WTC11 (cell line): ENCODE measurements around the gene CPNE1. TPM values are rescaled to one million over a fixed set of nuclear protein-coding genes. Genes with fewer than 3 reads are reported as not detected.

Experiments used
- ATF2 ChIP-seq: sonication (generic); formaldehyde crosslinking; IDR thresholded peaks from 2 replicates; pipeline ENCODE4 v1.8.1; 2022; ENCODE audit warnings: low read depth, missing genetic modification reagents, borderline replicate concordance
- ATF3 ChIP-seq: sonication (generic); formaldehyde crosslinking; conservative IDR thresholded peaks from 2 replicates; pipeline ENCODE4 v1.8.1; 2022; ENCODE audit warnings: mild to moderate bottlenecking, missing genetic modification reagents
- CBFB ChIP-seq: sonication (generic); formaldehyde crosslinking; IDR thresholded peaks from 2 replicates; pipeline ENCODE4 v1.8.1; 2022; ENCODE audit warnings: mild to moderate bottlenecking, low read depth, missing genetic modification reagents
- CREB1 ChIP-seq: sonication (generic); formaldehyde crosslinking; IDR thresholded peaks from 2 replicates; pipeline ENCODE4 v1.8.0; 2023; ENCODE audit warnings: mild to moderate bottlenecking, missing genetic modification reagents
- CREM ChIP-seq: sonication (generic); formaldehyde crosslinking; IDR thresholded peaks from 2 replicates; pipeline ENCODE4 v1.8.1; 2022; ENCODE audit warnings: mild to moderate bottlenecking, missing genetic modification reagents, moderate library complexity
- ERG ChIP-seq: fragments of 250-450 bp; sonication (Bioruptor Pico); IDR thresholded peaks from 2 replicates; pipeline ENCODE4 v1.8.0; 2021; ENCODE audit warnings: mild to moderate bottlenecking
- ESRRA ChIP-seq: sonication (generic); formaldehyde crosslinking; IDR thresholded peaks from 2 replicates; pipeline ENCODE4 v1.8.1; 2022; ENCODE audit warnings: mild to moderate bottlenecking, missing genetic modification reagents, borderline replicate concordance
- FOXK1 ChIP-seq: sonication (generic); formaldehyde crosslinking; IDR thresholded peaks from 2 replicates; pipeline ENCODE4 v1.8.0; 2022; ENCODE audit warnings: mild to moderate bottlenecking, moderate library complexity, missing genetic modification reagents
- GABPB1 ChIP-seq: sonication (generic); formaldehyde crosslinking; IDR thresholded peaks from 2 replicates; pipeline ENCODE4 v1.8.1; 2023; ENCODE audit warnings: mild to moderate bottlenecking, missing genetic modification reagents
- GRHL2 ChIP-seq: fragments of 250-450 bp; sonication (Bioruptor Pico); IDR thresholded peaks from 2 replicates; pipeline ENCODE4 v1.8.0; 2022; ENCODE audit warnings: mild to moderate bottlenecking, moderate library complexity; ENCODE audit not compliant: insufficient replicate concordance, severe bottlenecking
- IRF1 ChIP-seq: sonication (generic); formaldehyde crosslinking; IDR thresholded peaks from 2 replicates; pipeline ENCODE4 v1.8.0; 2023; ENCODE audit warnings: missing genetic modification reagents
- NFE2L1 ChIP-seq: sonication (generic); formaldehyde crosslinking; IDR thresholded peaks from 2 replicates; pipeline ENCODE4 v1.8.1; 2023; ENCODE audit warnings: missing genetic modification reagents
- NR2C2 ChIP-seq: sonication (generic); formaldehyde crosslinking; IDR thresholded peaks from 2 replicates; pipeline ENCODE4 v1.8.0; 2022; ENCODE audit warnings: mild to moderate bottlenecking, missing genetic modification reagents
- PRDM15 ChIP-seq: sonication (generic); formaldehyde crosslinking; IDR thresholded peaks from 2 replicates; pipeline ENCODE4 v1.8.0; 2022; ENCODE audit warnings: missing genetic modification reagents
- PRRX2 ChIP-seq: fragments of 250-450 bp; sonication (Bioruptor Pico); IDR thresholded peaks from 2 replicates; pipeline ENCODE4 v1.8.0; 2021; ENCODE audit warnings: mild to moderate bottlenecking
- SMAD4 ChIP-seq: sonication (generic); formaldehyde crosslinking; IDR thresholded peaks from 2 replicates; pipeline ENCODE4 v1.8.0; 2022; ENCODE audit warnings: mild to moderate bottlenecking, missing genetic modification reagents
- SP1 ChIP-seq: sonication (generic); formaldehyde crosslinking; conservative IDR thresholded peaks from 2 replicates; pipeline ENCODE4 v1.8.1; 2022; ENCODE audit warnings: missing genetic modification reagents
- TEAD1 ChIP-seq: sonication (generic); formaldehyde crosslinking; IDR thresholded peaks from 2 replicates; pipeline ENCODE4 v1.8.0; 2022; ENCODE audit warnings: mild to moderate bottlenecking, missing genetic modification reagents
- ZNF138 ChIP-seq: sonication (generic); formaldehyde crosslinking; conservative IDR thresholded peaks from 2 replicates; pipeline ENCODE4 v1.8.1; 2022; ENCODE audit warnings: mild to moderate bottlenecking, moderate library complexity, missing genetic modification reagents
- ZNF263 ChIP-seq: sonication (generic); formaldehyde crosslinking; IDR thresholded peaks from 2 replicates; pipeline ENCODE4 v1.8.1; 2022; ENCODE audit warnings: low read depth, mild to moderate bottlenecking, moderate library complexity, missing genetic modification reagents
- ZNF317 ChIP-seq: sonication (generic); formaldehyde crosslinking; IDR thresholded peaks from 2 replicates; pipeline ENCODE4 v1.8.1; 2023; ENCODE audit warnings: low read depth, mild to moderate bottlenecking, moderate library complexity, missing genetic modification reagents, borderline replicate concordance
- total RNA-seq: library from RNA; stranded (reverse); gene quantifications from 3 replicates; pipeline ENCODE4 v1.2.3, GENCODE V29; 2021
- TF ChIP-seq, protein P1 (sequence below): sonication (generic); formaldehyde crosslinking; conservative IDR thresholded peaks from 2 replicates; pipeline ENCODE4 v1.8.1; 2023; ENCODE audit warnings: mild to moderate bottlenecking, low read depth, missing genetic modification reagents, moderate library complexity
- TF ChIP-seq, protein P2 (sequence below): sonication (generic); formaldehyde crosslinking; IDR thresholded peaks from 2 replicates; pipeline ENCODE4 v1.8.0; 2023; ENCODE audit warnings: missing genetic modification reagents, mild to moderate bottlenecking, borderline replicate concordance

CPNE1 gene
- total RNA-seq, 1 experiment from 2014 or later = 312 TPM

GRCh38 chr20:35619196-35620095, 45.3 kb downstream of the CPNE1 start (continued):
- 0 out of 2 replicates have a peak, but pooled peaks have one; percentile 34 for TF ChIP-seq ATF2 (CRISPR knock-in tag)
- TF ChIP-seq GRHL2 = no peak
- peak; percentile 66; the same call in 1 of the 2 replicates for TF ChIP-seq GABPB1 (CRISPR knock-in tag)
- no peak for TF ChIP-seq ZNF317 (CRISPR knock-in tag)
- no peak for TF ChIP-seq CREB1
- no peak; the same call in 1 of the 2 replicates for TF ChIP-seq TEAD1
- TF ChIP-seq NR2C2 (CRISPR knock-in tag) = 0 out of 2 replicates have a peak, but pooled peaks have one; percentile 11
- TF ChIP-seq ERG = no peak
- no peak for TF ChIP-seq PRRX2
- TF ChIP-seq ESRRA (CRISPR knock-in tag) = no peak
- TF ChIP-seq FOXK1 = no peak
- TF ChIP-seq CBFB (CRISPR knock-in tag) = no peak
- no peak for TF ChIP-seq ZNF263 (CRISPR knock-in tag)
- no peak for TF ChIP-seq PRDM15
- no peak for TF ChIP-seq ATF3 (CRISPR knock-in tag)
- TF ChIP-seq, protein P1, sequence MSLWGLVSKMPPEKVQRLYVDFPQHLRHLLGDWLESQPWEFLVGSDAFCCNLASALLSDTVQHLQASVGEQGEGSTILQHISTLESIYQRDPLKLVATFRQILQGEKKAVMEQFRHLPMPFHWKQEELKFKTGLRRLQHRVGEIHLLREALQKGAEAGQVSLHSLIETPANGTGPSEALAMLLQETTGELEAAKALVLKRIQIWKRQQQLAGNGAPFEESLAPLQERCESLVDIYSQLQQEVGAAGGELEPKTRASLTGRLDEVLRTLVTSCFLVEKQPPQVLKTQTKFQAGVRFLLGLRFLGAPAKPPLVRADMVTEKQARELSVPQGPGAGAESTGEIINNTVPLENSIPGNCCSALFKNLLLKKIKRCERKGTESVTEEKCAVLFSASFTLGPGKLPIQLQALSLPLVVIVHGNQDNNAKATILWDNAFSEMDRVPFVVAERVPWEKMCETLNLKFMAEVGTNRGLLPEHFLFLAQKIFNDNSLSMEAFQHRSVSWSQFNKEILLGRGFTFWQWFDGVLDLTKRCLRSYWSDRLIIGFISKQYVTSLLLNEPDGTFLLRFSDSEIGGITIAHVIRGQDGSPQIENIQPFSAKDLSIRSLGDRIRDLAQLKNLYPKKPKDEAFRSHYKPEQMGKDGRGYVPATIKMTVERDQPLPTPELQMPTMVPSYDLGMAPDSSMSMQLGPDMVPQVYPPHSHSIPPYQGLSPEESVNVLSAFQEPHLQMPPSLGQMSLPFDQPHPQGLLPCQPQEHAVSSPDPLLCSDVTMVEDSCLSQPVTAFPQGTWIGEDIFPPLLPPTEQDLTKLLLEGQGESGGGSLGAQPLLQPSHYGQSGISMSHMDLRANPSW (CRISPR knock-in tag) = no peak; the same call in 1 of the 2 replicates
- peak; percentile 81; the same call in 1 of the 2 replicates for TF ChIP-seq NFE2L1 (CRISPR knock-in tag)
- no peak for TF ChIP-seq IRF1 (CRISPR knock-in tag)
- peak; percentile 69 for TF ChIP-seq SP1
- no peak for TF ChIP-seq SMAD4 (CRISPR knock-in tag)
- TF ChIP-seq, protein P2, sequence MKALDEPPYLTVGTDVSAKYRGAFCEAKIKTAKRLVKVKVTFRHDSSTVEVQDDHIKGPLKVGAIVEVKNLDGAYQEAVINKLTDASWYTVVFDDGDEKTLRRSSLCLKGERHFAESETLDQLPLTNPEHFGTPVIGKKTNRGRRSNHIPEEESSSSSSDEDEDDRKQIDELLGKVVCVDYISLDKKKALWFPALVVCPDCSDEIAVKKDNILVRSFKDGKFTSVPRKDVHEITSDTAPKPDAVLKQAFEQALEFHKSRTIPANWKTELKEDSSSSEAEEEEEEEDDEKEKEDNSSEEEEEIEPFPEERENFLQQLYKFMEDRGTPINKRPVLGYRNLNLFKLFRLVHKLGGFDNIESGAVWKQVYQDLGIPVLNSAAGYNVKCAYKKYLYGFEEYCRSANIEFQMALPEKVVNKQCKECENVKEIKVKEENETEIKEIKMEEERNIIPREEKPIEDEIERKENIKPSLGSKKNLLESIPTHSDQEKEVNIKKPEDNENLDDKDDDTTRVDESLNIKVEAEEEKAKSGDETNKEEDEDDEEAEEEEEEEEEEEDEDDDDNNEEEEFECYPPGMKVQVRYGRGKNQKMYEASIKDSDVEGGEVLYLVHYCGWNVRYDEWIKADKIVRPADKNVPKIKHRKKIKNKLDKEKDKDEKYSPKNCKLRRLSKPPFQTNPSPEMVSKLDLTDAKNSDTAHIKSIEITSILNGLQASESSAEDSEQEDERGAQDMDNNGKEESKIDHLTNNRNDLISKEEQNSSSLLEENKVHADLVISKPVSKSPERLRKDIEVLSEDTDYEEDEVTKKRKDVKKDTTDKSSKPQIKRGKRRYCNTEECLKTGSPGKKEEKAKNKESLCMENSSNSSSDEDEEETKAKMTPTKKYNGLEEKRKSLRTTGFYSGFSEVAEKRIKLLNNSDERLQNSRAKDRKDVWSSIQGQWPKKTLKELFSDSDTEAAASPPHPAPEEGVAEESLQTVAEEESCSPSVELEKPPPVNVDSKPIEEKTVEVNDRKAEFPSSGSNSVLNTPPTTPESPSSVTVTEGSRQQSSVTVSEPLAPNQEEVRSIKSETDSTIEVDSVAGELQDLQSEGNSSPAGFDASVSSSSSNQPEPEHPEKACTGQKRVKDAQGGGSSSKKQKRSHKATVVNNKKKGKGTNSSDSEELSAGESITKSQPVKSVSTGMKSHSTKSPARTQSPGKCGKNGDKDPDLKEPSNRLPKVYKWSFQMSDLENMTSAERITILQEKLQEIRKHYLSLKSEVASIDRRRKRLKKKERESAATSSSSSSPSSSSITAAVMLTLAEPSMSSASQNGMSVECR (CRISPR knock-in tag) = no peak; the same call in 1 of the 2 replicates
- peak; percentile 93 for TF ChIP-seq ZNF138 (CRISPR knock-in tag)
- no peak; the same call in 1 of the 2 replicates for TF ChIP-seq CREM
